G401.6 (cell line): Measurements from ENCODE around the gene ESR1.
A peak's percentile ranks its signal among the peaks of the same experiment; 100 is the strongest.
"Not testable (repeated sequence)": the region's sequence is repeated elsewhere in the genome, so short reads cannot be mapped to it uniquely, and the experiment has no call there.

Experiments
- FAIRE-seq: peaks from 2 replicates; lab custom pipeline; 2012; peaks lifted over from hg19 to GRCh38; lab: Jason Lieb, UNC

The ESR1 gene

DNA sequence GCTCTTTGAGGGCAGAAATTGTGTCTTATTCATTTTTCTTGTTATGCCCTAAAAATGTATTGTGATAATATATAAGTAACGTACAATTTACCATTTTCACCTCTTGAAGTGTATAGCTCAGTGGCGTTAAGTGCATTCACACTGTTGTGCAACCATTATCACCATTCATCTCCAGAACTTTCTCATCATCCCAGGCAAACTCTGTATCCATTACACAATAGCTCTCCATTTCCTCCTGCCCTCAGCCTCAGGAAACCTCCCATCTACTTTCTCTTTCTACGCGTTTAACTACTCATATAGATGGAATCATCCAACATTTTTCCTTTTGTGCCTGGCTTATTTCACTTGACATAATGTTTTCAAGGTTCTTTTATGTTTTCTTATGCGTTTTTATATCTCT lies 184.6 kb downstream of the ESR1 start:
- no peak for FAIRE-seq

DNA sequence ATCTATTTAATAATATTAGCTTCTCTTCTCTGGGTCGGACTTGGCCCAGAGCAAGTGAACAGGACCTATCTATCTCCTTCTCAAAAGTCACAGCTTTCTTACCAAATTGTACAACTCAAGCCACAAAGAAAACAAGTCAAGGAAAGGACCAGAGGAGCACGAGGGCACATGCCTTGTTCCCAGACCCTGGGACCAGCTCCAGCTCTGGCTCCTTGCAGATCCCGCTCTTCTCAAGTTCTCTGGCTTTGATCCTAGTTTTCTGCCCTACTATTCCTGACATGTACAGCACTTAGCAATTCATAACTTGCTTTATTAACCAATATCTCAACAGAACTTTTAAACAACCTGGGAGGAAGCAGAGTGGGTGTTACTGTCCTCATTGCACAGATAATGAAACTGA lies 185.9 kb downstream of the ESR1 start:
- no peak for FAIRE-seq

DNA sequence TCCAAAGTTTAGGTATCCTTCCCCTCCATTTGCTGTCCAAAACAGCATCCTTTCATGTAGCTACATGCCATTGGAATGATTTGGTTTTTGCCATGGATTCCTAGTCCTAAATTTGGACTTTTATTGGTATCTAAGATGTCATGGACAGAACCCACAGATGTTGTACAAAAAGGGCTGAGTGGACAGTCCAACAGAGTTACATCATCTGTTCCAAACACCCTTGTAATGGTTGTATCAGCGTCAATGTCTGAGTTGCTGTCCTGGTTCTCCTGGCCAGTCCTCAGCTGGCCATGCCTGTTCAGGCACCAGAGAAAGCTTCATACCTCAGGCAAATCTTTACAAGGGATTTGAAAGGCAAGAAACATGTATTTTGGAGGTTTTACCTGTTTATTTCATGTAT lies 191.3 kb downstream of the ESR1 start:
- no peak for FAIRE-seq

DNA sequence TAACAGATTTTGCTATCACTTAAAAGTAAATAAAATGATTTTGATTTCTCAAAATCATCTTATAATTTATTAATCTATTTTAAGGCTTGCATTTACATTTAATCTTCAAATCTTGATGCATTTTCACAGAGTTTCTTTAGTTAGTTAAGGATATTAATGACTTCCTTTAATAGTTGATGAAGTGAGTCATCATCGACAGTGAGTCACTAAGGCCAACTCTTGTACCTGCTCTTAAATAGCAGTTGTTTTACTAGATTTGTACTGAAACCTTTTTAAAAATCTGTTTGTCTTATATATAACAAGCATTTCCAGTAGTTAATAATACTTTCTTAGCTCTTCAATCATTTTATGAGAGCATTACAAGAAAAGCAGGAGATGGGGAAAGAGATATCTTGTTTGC lies 191.7 kb downstream of the ESR1 start:
- FAIRE-seq: no peak

DNA sequence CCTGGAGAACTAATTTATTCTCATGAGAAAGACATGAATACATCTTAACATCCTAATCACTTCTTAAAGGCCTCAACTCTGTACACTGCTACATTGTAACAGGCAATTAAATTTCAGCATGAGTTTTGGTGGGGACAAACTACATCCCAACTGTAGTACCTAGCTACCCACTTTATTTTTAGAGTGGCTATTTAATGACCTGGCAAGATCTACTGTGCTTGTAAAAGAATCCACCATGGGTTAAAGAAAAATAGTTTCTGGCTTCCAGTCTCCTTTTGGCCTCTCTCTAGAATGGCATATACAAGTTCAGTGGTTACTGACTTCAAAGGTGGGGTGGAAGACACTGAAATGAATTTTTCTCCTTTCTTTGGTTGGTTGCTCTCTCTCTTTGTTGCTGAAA lies 193.9 kb downstream of the ESR1 start:
- FAIRE-seq: no peak

DNA sequence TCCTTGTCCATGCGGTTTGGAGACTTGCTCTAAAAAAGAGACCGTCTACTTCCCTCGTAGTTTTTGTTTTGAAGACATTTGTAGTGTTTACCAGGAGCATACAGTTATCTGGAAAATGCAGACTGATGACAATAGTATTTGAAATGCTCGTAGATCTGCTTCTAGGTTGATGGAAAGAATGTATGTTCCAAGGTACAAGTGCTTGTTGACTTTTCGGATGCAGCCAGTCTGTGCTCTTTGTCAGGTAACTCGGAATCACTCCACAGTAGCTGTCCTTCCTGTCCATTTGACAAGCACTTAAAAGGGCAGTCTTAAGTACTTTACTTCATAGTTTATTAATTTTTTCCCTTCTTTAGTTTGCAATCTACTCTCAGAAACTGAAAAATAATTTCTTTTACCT lies 194.8 kb downstream of the ESR1 start:
- no peak for FAIRE-seq

DNA sequence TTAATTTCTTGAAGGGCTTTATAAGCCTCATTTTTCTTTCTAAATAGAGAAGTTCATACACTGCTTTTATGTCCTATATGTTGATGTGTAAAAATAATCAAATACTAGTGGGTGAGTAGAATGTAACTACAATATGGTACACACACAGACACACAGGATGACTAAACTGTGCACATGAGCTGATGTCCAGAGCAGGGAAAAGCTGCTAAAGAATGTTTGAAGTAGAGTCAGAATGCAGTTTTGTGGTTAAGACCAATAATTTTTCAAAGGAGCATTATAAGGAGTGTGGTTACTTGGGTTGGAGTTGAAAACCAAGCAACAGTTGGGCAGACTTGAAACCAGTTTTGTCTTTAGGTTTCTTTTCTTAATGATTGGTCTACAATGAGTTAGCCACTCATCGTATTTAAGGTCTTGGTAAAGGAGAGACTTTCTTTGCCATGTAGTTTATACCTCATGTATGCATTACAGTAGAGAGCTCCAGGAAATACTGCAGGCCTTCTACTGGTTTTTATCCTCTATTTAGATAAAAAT lies 196.6 kb downstream of the ESR1 start:
- no peak for FAIRE-seq

DNA sequence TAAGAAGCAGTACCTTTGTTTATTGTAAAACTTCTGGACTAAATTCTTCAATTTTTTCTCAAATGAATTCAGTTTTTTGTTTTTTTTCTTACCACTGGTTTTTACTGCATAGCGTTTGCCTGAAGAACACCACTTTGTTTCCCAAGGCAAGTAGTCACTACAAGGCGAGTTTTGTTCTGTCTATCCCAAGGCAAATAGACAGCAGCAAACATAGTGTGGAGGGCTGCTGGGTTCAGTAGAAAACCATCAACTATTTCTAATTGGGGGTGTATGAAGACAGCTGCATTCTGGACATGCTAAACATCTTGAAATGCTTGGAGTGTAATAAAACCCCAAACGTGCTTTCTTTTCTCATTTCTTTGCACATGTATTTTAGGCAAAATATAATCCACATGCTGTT lies 197.4 kb downstream of the ESR1 start:
- FAIRE-seq: no peak

DNA sequence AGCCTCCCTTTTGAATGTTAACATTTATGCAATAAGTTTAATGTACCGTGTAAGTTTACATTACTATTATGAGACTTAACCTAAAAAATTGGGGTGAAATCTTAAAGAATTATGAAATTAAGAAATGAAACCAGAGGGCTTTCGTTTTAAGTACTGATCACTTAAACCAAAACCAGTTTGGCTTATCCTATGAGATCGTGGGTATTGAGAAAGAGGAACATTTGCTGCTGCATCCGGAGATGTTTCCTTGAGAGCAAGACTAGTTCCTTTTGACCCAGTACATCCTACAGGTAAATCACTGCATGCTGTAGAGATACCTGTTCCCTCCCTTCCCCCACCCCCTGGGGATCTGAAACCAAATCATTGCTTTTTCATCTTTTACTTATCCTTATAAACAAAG lies 201.3 kb downstream of the ESR1 start:
- FAIRE-seq: no peak

DNA sequence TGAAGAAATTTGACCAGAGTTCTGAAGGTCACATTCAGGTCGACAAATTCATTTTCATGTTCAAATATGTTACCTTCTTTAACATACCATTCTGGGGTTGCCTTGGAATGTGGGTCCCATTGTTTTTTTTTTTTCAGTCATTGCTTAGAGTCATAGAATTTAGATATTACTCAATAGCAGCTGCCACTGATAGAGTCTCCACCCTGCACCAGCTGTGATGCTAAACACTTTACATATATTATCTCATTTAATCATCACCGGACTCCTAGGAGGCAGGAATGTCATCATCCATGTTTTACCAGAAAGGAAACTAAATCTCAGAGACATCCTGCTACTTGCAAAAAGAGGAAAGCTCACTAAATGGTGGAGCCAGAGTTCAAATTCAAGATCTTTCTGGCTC lies 204.7 kb downstream of the ESR1 start:
- FAIRE-seq: no peak

DNA sequence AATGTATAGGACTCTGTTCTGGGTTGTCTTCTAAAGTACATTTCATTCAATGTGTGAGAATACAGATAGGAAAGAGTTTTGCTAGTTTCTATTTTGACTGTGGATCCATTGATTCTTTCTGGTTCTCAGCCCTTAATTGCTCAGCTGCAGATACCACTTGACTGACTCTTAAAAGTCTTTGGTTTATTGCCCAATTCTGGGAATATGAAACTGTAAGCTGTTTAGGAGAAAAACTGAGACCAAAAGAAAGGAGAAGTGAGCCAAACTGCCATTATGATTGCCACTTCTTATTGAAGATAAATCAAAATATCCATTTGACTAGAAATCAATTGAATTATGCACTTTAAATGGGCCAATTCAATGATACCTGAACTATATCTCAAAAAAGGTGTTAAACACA lies 211.4 kb downstream of the ESR1 start:
- no peak for FAIRE-seq

DNA sequence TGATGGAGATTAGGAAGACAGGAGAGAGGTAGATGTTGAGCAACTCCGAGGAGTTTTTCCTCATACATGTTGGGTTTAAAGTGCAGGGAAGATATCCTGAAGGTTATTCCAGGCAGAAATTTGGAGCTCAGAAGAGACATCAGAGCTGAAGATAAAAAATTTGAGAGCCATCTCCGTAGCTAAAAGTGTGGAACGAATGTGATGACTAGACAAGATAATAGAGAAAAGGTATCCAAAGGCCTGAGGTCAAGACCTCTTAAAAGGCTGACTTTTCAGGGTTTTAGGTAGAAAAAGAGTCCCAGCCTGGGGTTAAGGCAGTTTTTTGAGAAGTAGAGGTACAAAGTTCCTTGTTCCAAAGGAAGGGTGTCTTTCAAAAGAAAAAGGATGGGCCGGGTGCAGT lies 214.8 kb downstream of the ESR1 start:
- no peak for FAIRE-seq

DNA sequence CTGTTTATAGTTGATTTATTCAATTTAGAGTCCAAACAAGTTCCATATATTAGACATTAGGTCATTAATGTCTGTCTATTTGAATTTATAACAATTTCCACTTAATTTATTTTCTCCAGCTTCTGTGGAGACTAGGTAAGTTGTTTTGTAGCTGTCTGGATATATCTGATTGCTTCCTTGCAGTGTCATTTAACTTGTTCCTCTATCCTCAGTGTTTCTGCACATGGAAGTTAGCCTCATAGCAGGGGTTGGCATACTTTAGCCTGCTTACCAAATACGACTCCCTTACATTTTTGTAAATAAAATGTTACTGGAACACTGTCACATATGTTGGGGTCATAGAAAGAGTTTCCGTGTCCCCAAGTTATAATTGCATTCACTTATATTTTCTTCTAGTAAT lies 216.1 kb downstream of the ESR1 start:
- no peak for FAIRE-seq

DNA sequence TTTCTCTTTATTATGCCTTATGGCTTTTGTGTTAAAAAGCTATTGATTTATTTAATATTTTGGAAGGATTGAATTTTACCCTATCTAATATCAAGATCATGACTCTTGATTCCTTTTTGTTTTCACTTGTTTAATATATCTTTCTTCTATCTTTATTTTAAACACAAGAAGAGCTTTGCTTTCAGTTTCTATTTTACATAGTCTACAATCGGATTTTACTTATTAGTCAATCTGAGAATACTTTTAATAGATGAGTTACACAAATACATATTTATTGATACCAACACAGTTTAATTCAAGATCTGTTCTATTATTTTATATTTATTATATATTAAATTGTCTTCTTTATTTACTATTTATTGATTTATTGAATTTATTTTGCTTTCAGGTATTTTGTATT lies 218.8 kb downstream of the ESR1 start:
- FAIRE-seq: peak; percentile 78

DNA sequence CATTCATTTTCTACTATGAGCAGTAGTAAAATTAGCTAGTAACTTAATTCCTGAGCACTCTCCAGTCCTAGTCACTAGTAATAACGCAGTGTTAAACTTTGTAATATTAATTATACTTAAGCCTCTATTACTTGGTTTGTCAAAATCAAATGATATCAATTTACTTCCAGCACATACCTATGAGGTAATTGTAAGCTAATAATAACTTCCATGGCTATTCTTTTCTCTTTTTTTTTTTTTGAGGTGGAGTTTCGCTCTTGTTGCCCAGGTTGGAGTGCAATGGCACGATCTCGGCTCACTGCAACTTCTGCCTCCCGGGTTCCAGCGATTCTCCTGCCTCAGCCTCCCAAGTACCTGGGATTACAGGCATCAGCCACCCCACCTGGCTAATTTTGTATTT lies 219.3 kb downstream of the ESR1 start:
- not testable (repeated sequence) for FAIRE-seq

DNA sequence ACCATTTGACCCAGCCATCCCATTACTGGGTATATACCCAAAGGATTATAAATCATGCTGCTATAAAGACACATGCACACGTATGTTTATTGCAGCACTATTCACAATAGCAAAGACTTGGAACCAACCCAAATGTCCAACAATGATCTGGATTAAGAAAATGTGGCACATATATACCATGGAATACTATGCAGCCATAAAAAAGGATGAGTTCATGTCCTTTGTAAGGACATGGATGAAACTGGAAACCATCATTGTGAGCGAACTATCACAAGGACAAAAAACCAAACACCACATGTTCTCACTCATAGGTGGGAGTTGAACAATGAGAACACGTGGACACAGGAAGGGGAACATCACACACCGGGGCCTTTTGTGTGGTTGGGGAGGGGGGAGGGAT lies 226.3 kb downstream of the ESR1 start:
- FAIRE-seq: not testable (repeated sequence)

DNA sequence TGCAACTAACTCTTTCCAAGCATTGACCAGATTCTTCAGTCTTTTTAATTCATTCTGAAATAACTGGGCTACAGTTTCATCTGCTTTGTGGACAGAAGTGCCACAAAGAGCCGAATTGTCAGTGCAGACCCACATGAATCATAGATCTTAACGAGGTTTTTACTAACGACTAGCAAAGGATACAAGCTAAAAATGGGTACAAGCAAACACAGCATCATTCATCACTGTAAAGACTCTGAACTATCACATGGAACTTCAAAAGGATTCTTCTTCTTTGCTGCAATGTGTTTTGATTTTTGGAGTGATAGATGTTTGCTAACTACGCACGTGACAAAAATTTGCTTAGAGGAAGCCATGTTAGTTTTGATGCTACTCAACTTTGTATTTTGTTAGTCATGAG lies 227.1 kb downstream of the ESR1 start:
- no peak for FAIRE-seq

DNA sequence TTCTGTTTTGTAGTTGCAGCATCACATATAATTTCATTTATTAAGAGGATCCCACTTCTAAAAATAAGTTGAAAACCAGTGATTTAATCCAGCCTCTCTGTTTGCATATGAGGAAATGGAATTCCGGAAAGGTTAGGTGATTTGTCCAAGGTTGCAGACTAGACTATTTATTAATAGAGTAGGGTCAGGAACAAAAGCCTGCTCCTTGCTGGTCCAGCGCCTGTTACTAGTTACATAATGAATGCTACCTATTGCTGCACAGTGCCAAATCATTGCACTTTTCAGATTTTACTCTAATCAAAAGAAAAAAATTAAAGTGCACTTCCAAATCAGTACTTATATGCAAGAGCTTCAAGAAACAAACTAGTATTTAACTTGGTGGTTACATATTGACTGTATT lies 238.6 kb downstream of the ESR1 start:
- no peak for FAIRE-seq

DNA sequence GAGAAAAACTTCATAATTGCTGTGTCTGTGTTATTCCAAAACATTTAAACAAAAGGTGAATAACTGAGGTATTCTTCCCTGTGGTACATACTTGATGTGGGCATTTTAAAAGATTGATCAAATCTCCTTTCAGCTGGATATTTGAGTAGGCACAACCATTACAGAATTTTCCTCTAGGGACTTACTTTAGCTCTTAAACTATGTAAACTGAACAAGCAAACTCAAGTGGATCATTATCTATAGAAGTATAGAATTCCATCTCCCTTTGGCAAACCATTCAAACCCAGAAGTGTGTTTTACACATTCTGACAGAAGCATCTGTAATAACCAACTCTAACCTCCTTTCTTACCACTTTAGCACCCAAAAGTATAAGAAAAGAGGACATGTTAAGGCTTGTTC lies 241.4 kb downstream of the ESR1 start:
- no peak for FAIRE-seq

DNA sequence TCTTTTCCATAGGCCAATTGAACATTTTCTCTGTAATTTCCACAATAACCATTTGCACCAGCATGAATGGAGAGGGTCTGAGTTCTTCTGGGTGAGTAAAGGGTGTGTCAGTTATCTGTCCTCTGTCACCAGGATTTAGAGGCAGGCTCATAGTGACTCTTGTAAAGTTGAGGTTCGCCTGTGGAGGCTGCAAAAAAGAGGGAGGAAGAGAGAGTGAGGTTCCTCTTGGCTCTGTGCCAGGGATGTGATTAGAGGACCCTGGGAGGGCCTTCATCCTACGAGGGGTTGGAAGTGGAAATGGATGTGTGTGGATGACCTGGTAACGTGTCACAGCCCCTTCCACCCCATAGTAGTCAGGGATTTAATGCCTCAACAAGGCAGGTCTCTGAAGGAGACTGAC lies 242.0 kb downstream of the ESR1 start:
- no peak for FAIRE-seq

DNA sequence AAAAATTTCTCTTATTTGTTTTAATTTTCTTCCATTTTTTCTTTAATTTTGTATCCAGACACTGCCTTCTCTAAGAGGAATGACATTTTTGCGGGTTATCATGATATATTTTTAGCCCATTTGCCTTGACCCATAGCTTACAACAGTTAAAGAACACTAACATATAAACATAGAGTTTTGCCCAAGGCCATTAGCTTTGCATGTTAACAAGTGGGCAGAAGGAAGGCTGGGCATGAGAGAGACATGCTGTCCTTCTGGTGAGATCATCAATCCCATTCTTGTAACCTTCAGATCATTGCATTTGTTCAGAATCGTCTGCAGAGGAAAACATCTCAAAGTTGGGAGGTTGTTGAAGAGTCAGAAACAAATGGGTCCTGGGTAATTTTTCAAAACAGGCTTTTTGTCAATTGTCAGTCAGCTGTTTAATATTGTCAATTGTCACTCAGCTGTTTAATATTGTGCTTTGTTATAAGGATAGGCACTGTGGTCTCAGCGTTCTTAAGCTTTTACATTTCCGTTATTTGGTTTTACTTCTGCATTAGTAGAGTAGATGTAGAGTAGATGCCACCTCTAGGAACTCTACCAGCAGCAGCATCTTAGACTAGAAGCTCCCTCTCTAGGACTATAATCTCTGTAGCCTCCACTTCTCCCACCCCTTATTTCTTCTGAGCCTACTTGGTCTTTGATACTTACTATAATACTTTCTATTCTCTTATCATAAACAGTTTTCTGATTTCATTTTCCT lies 243.1 kb downstream of the ESR1 start:
- FAIRE-seq: no peak

DNA sequence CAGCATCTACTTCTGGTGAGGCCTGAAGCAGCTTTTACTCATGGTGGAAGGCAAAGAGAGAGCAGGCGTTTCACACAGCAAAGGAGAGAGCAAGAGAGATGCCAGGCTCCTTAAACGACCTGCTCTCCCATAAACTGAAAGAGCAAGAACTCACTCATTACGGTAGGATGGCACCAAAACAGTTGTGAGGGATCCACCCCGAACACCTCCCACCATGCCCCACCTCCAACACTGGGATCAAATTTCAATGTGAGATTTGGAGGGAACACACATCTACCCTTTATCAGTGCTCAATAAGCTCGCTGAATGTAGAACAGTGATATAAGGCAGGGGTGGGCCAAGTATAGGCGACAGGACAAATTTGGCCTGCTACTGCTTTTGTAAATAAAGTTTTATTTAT lies 244.6 kb downstream of the ESR1 start:
- FAIRE-seq: no peak

DNA sequence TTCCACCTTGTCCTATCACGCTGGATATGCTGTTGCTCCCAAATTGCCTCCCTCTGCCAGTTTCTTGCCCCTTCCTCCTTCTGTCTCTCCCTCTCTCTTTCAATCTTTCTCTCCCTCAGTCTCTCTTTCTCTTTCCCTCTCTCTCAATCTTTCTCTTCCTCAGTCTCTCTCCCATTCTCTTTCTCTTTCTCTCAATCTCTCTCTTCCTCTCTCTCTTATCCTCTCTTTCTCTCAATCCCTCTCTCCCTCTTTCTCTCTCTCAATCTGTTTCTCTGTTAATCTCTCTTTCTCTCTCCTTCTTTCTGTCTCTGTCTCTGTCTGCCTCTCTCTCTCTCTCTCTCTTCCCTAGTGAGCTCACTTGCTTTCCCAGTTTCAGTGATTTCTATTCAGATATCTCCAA lies 245.8 kb downstream of the ESR1 start:
- no peak for FAIRE-seq

DNA sequence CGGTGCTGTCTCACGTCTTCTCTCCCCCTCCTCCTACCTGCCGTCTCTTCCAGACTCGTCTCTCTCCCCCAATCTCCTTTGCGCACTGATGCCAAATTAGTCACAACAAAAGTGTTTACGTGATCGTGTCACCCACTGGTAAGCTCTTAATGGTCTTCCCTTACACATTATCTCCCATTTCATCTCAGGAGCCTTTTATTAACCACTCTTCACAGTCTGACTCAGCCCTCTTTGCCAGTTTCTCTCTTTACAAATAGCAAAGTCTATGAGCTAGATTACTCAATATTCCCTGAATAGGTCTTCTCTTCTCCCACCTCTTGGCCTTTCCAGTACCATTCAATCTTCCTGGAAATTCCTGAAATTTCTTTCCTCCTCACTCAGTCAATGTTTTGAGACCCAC lies 247.0 kb downstream of the ESR1 start:
- no peak for FAIRE-seq

DNA sequence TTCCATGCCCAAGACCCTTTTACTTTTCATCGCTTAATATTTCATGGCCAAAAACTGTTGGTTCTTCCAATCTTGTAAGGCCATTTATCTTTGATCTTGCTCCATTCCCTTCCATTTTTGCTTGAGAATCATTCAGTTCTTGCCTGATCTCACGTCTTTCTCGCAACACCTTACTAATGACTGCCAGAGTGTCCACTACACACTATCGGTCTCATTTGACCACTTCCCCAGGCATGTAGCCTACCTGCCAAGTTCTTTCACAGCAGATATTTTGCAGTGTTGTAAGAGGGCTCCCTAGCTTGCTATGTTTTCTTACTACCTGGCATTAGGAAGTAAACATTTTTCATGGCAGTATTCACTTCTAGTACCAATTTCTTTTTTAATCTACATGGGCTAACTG lies 248.0 kb downstream of the ESR1 start:
- FAIRE-seq: no peak
